Activated CD4-positive, alpha-beta T cell treated with anti-CD3 and anti-CD28 coated beads for 36 hours (primary cell): Measurements from ENCODE around the gene CACNA1D. TPM values are rescaled to one million over a fixed set of nuclear protein-coding genes. Genes with fewer than 3 reads are reported as not detected.

Experiments
- ATAC-seq: fragments of 200-7000 bp; cut with Tn5 transposase; one replicate; pipeline ENCODE4 v1.10.0; 2021; ENCODE audit warnings: mild to moderate bottlenecking, moderate library complexity
- CTCF ChIA-PET: fragments of 350-600 bp; sonication (Branson Sonifier 250); formaldehyde crosslinking; loops from one replicate; lab custom pipeline; 2021; ENCODE audit warnings: antibody characterized with exemption; lab: Charles Lee
- POLR2A ChIA-PET: fragments of 350-600 bp; sonication (Branson Sonifier 250); formaldehyde crosslinking; loops from one replicate; lab custom pipeline; 2021; ENCODE audit warnings: antibody characterized with exemption, inconsistent platforms; lab: Charles Lee
- DNase-seq: peaks from one replicate; pipeline ENCODE4 v3.0.0-alpha.2; 2020
- H3K27ac Mint-ChIP-seq: one replicate; pipeline ENCODE4 v1.8.0; 2021; ENCODE audit warnings: mixed read lengths
- H3K27me3 Mint-ChIP-seq: one replicate; pipeline ENCODE4 v1.8.0; 2021; ENCODE audit warnings: mixed read lengths
- H3K36me3 Mint-ChIP-seq: one replicate; pipeline ENCODE4 v1.8.0; 2021; ENCODE audit warnings: low read depth, mixed read lengths
- H3K4me1 Mint-ChIP-seq: one replicate; pipeline ENCODE4 v1.8.0; 2021; ENCODE audit warnings: mixed read lengths
- H3K4me3 Mint-ChIP-seq: one replicate; pipeline ENCODE4 v1.8.0; 2021; ENCODE audit warnings: mild to moderate bottlenecking, moderate library complexity, mixed read lengths
- H3K9me3 Mint-ChIP-seq: one replicate; pipeline ENCODE4 v1.8.0; 2021; ENCODE audit warnings: low read depth, mixed read lengths
- intact Hi-C, 2 experiments: fragments of 100-400 bp; cut with DNase I in 1 of 2; cut with micrococcal nuclease in 1 of 2; formaldehyde crosslinking; loops; one replicate each; pipeline versions ENCODE4 v1.14.2 to v1.15.1; 2022 to 2024; cut with DNase I, micrococcal nuclease
- total RNA-seq, 2 experiments: library from RNA; stranded (reverse); gene quantifications; one replicate each; pipeline ENCODE4 v1.2.3, GENCODE V29; 2021

Gene CACNA1D
- total RNA-seq, 2 experiments from 2014 or later, result 0.21 to 0.33 TPM

GRCh38 chr3:53597136-53597915, 102.9 kb downstream of the CACNA1D start:
- POLR2A ChIA-PET, result no interaction called here

GRCh38 chr3:53599771-53600170, 105.4 kb downstream of the CACNA1D start:
- ChIA-PET POLR2A (no interaction called here), CTCF (no interaction called here)
- peaks cover 6% of the 10 kb centered on the region for H3K4me1 Mint-ChIP-seq

More at GRCh38 chr3:53597136-53597915, 102.9 kb downstream of the CACNA1D start:
- DNase-seq (no peak), ATAC-seq (no peak)
- no peak overlapping the region for H3K27ac Mint-ChIP-seq
- H3K36me3 Mint-ChIP-seq, result no peaks in the 10 kb centered on the region
- H3K4me3 Mint-ChIP-seq, result no peak overlapping the region
- no peaks in the 10 kb centered on the region for H3K27me3 Mint-ChIP-seq
- H3K9me3 Mint-ChIP-seq, result no peaks in the 10 kb centered on the region
- CTCF ChIA-PET, result interaction anchor here (0.7 to 0.9 kb wide), 2 partner anchors 106 to 113 kb away, joined by 3 to 4 read pairs; no protein-coding TSS in a partner anchor
- H3K4me1 Mint-ChIP-seq, result peaks cover 6% of the 10 kb centered on the region
- intact Hi-C loops, result no loop called here

GRCh38 chr3:53602866-53603265, 108.5 kb downstream of the CACNA1D start:
- Mint-ChIP-seq H3K36me3 (no peaks in the 10 kb centered on the region), H3K9me3 (peaks cover 4% of the 10 kb centered on the region), H3K4me1 (peaks cover under 1% of the 10 kb centered on the region), H3K27ac (no peak overlapping the region), H3K27me3 (peaks cover 3% of the 10 kb centered on the region), H3K4me3 (no peak overlapping the region)
- intact Hi-C loops, result no loop called here
- no peak for DNase-seq
- ChIA-PET POLR2A (no interaction called here), CTCF (interaction anchor here (1.0 kb wide), 1 partner anchor 9 kb away, joined by 4 read pairs; no protein-coding TSS in a partner anchor)
- no peak for ATAC-seq

More at GRCh38 chr3:53599771-53600170, 105.4 kb downstream of the CACNA1D start:
- no peak for DNase-seq
- H3K27me3 Mint-ChIP-seq, result no peaks in the 10 kb centered on the region
- intact Hi-C loops, result no loop called here
- no peak overlapping the region for H3K4me3 Mint-ChIP-seq
- H3K36me3 Mint-ChIP-seq, result no peaks in the 10 kb centered on the region
- ATAC-seq, result no peak
- no peaks in the 10 kb centered on the region for H3K9me3 Mint-ChIP-seq
- no peak overlapping the region for H3K27ac Mint-ChIP-seq

- Mint-ChIP-seq H3K27ac (no peak overlapping the region), H3K9me3 (peaks cover 6% of the 10 kb centered on the region), H3K4me3 (no peak overlapping the region), H3K27me3 (peaks cover 7% of the 10 kb centered on the region), H3K4me1 (no peaks in the 10 kb centered on the region), H3K36me3 (no peaks in the 10 kb centered on the region)
- intact Hi-C loops, result no loop called here
- ChIA-PET POLR2A (no interaction called here), CTCF (no interaction called here)
- no peak for ATAC-seq
- DNase-seq, result no peak
These were observed 109.8 kb downstream of the CACNA1D start for GRCh38 chr3:53604232-53604631.

GRCh38 chr3:53606793-53607192, 112.4 kb downstream of the CACNA1D start:
- ChIA-PET CTCF (no interaction called here), POLR2A (no interaction called here)
- no peak for DNase-seq
- Mint-ChIP-seq H3K27ac (no peak overlapping the region), H3K27me3 (peaks cover 7% of the 10 kb centered on the region), H3K9me3 (peaks cover 6% of the 10 kb centered on the region), H3K36me3 (no peaks in the 10 kb centered on the region), H3K4me1 (no peaks in the 10 kb centered on the region), H3K4me3 (no peak overlapping the region)
- ATAC-seq, result no peak
- intact Hi-C loops, result no loop called here

- no peaks in the 10 kb centered on the region for H3K4me1 Mint-ChIP-seq
- POLR2A ChIA-PET, result no interaction called here
- intact Hi-C loops, result no loop called here
- no peak overlapping the region for H3K27ac Mint-ChIP-seq
- CTCF ChIA-PET, result interaction anchor here (1.3 kb wide), 1 partner anchor 9 kb away, joined by 4 read pairs; no protein-coding TSS in a partner anchor
- DNase-seq (no peak), ATAC-seq (no peak)
- no peaks in the 10 kb centered on the region for H3K36me3 Mint-ChIP-seq
- no peak overlapping the region for H3K4me3 Mint-ChIP-seq
- H3K9me3 Mint-ChIP-seq, result peaks cover 2% of the 10 kb centered on the region
- H3K27me3 Mint-ChIP-seq, result peaks cover 13% of the 10 kb centered on the region
These were observed 118.1 kb downstream of the CACNA1D start for GRCh38 chr3:53612508-53612907.

GRCh38 chr3:53613125-53613524, 118.7 kb downstream of the CACNA1D start:
- Mint-ChIP-seq H3K4me1 (no peaks in the 10 kb centered on the region), H3K27ac (no peak overlapping the region), H3K27me3 (peaks cover 13% of the 10 kb centered on the region), H3K4me3 (no peak overlapping the region), H3K36me3 (no peaks in the 10 kb centered on the region), H3K9me3 (peaks cover 2% of the 10 kb centered on the region)
- intact Hi-C loops, result no loop called here
- no peak for ATAC-seq
- CTCF ChIA-PET, result no interaction called here
- POLR2A ChIA-PET, result no interaction called here
- no peak for DNase-seq

- Mint-ChIP-seq H3K27ac (no peak overlapping the region), H3K27me3 (peaks cover 9% of the 10 kb centered on the region), H3K4me3 (no peak overlapping the region), H3K9me3 (no peaks in the 10 kb centered on the region), H3K4me1 (no peaks in the 10 kb centered on the region), H3K36me3 (no peaks in the 10 kb centered on the region)
- ChIA-PET CTCF (no interaction called here), POLR2A (no interaction called here)
- intact Hi-C loops, result no loop called here
- DNase-seq (no peak), ATAC-seq (no peak)
These were observed 119.9 kb downstream of the CACNA1D start for GRCh38 chr3:53614307-53614706.

GRCh38 chr3:53616321-53616720, 121.9 kb downstream of the CACNA1D start:
- intact Hi-C loops, result no loop called here
- ChIA-PET POLR2A (no interaction called here), CTCF (no interaction called here)
- no peak for ATAC-seq
- Mint-ChIP-seq H3K27me3 (peaks cover 17% of the 10 kb centered on the region), H3K27ac (no peak overlapping the region), H3K36me3 (no peaks in the 10 kb centered on the region), H3K4me3 (no peak overlapping the region), H3K9me3 (no peaks in the 10 kb centered on the region), H3K4me1 (no peaks in the 10 kb centered on the region)
- no peak for DNase-seq

GRCh38 chr3:53616971-53617892, 122.8 kb downstream of the CACNA1D start:
- DNase-seq (no peak), ATAC-seq (peak; percentile 60)
- intact Hi-C loops, result no loop called here
- Mint-ChIP-seq H3K27ac (no peak overlapping the region), H3K9me3 (no peaks in the 10 kb centered on the region), H3K27me3 (peaks cover 17% of the 10 kb centered on the region), H3K4me1 (no peaks in the 10 kb centered on the region), H3K4me3 (no peak overlapping the region), H3K36me3 (no peaks in the 10 kb centered on the region)
- ChIA-PET CTCF (no interaction called here), POLR2A (no interaction called here)

- peaks cover 17% of the 10 kb centered on the region for H3K27me3 Mint-ChIP-seq
- no peaks in the 10 kb centered on the region for H3K36me3 Mint-ChIP-seq
- intact Hi-C loops, result no loop called here
These were observed 123.6 kb downstream of the CACNA1D start for GRCh38 chr3:53617893-53618523.

More at GRCh38 chr3:53617893-53618523, 123.6 kb downstream of the CACNA1D start:
- no peak overlapping the region for H3K4me3 Mint-ChIP-seq
- no peak overlapping the region for H3K27ac Mint-ChIP-seq
- ATAC-seq, result no peak
- no peaks in the 10 kb centered on the region for H3K9me3 Mint-ChIP-seq
- no peaks in the 10 kb centered on the region for H3K4me1 Mint-ChIP-seq
- CTCF ChIA-PET, result no interaction called here
- POLR2A ChIA-PET, result no interaction called here
- no peak for DNase-seq
